HG02973 (cell line): ENCODE results near the gene CMSS1.
A peak's percentile ranks its signal among the peaks of the same experiment; 100 is the strongest.
"Not testable (repeated sequence)": the region's sequence is repeated elsewhere in the genome, so short reads cannot be mapped to it uniquely, and the experiment has no call there.

Experiments
- ATAC-seq: cut with Tn5 transposase; IDR thresholded peaks from one replicate; pipeline ENCODE4 v1.9.1; 2021; ENCODE audit warnings: moderate library complexity; ENCODE audit not compliant: unreplicated experiment

CMSS1 gene

GRCh38 chr3:100209948-100210771, 392.5 kb downstream of the CMSS1 start:
- peak; percentile 89 for ATAC-seq

- ATAC-seq: peak; percentile 40
These were observed 393.1 kb downstream of the CMSS1 start for GRCh38 chr3:100210772-100211135.

- no peak for ATAC-seq
These were observed 396.4 kb downstream of the CMSS1 start for GRCh38 chr3:100213891-100214573.

GRCh38 chr3:100214574-100214964, 396.9 kb downstream of the CMSS1 start:
- ATAC-seq: no peak

GRCh38 chr3:100216713-100217112, 399.1 kb downstream of the CMSS1 start:
- no peak for ATAC-seq

- ATAC-seq: no peak
These were observed 403.5 kb downstream of the CMSS1 start for GRCh38 chr3:100221159-100221558.

- ATAC-seq: no peak
These were observed 407.5 kb downstream of the CMSS1 start for GRCh38 chr3:100225193-100225592.

- ATAC-seq: no peak
These were observed 408.2 kb downstream of the CMSS1 start for GRCh38 chr3:100225883-100226282.

GRCh38 chr3:100226712-100227429, 409.2 kb downstream of the CMSS1 start:
- ATAC-seq: no peak

GRCh38 chr3:100227511-100227921, 409.9 kb downstream of the CMSS1 start:
- ATAC-seq: no peak

- no peak for ATAC-seq
These were observed 410.6 kb downstream of the CMSS1 start for GRCh38 chr3:100228247-100228646.

GRCh38 chr3:100229188-100229587, 411.5 kb downstream of the CMSS1 start:
- not testable (repeated sequence) for ATAC-seq

GRCh38 chr3:100230710-100231109, 413.0 kb downstream of the CMSS1 start:
- no peak for ATAC-seq
